Aorta (tissue), 5 donors: ENCODE data around the gene PAK1. TPM values are rescaled to one million over a fixed set of nuclear protein-coding genes. Genes with fewer than 3 reads are reported as not detected.

Experiments
- ATAC-seq: fragments of 200-7000 bp; cut with Tn5 transposase; one replicate; pipeline ENCODE4 v1.9.1; 2022; ENCODE audit warnings: moderate library complexity; ENCODE audit not compliant: low FRiP score
- DNase-seq, 2 donors: peaks; one replicate each; pipeline ENCODE4 v3.0.0-alpha.2; 2020
- H3K27ac ChIP-seq, 2 donors: one replicate each; pipeline ENCODE4 v1.5.1; 2013; ENCODE audit warnings: low read length in 2 of 2, mild to moderate bottlenecking in 2 of 2, moderate library complexity in 2 of 2, control low read depth in 1 of 2, inconsistent platforms in 1 of 2, low read depth in 1 of 2
- H3K27me3 ChIP-seq, 2 donors: one replicate each; pipeline ENCODE4 v1.6.1; 2013; ENCODE audit warnings: control low read depth in 1 of 2, low read length in 1 of 2, mild to moderate bottlenecking in 1 of 2, moderate library complexity in 1 of 2; ENCODE audit not compliant: insufficient read depth in 2 of 2, control insufficient read depth in 1 of 2
- H3K36me3 ChIP-seq, 2 donors: one replicate each; pipeline ENCODE4 v1.6.1; 2013; ENCODE audit warnings: control low read depth in 1 of 2, low read length in 1 of 2, mild to moderate bottlenecking in 1 of 2; ENCODE audit not compliant: insufficient read depth in 2 of 2, control insufficient read depth in 1 of 2
- H3K4me1 ChIP-seq, 2 donors: one replicate each; pipeline ENCODE4 v1.6.1; 2013; ENCODE audit warnings: low read length in 2 of 2, control low read depth in 1 of 2, mild to moderate bottlenecking in 1 of 2, moderate library complexity in 1 of 2; ENCODE audit not compliant: insufficient read depth in 2 of 2, control insufficient read depth in 1 of 2
- H3K4me3 ChIP-seq, 2 donors: one replicate each; pipeline ENCODE4 v1.5.1; 2013; ENCODE audit warnings: low read length in 2 of 2, control low read depth in 1 of 2, mild to moderate bottlenecking in 1 of 2
- H3K9me3 ChIP-seq: one replicate; pipeline ENCODE4 v1.6.1; 2013; ENCODE audit warnings: mild to moderate bottlenecking, low read length; ENCODE audit not compliant: control insufficient read depth
- WGBS, 2 donors: extraction: QIAGEN DNeasy Blood & Tissue Kit; methylation state at CpG; one replicate each; pipeline ENCODE4 v1.1.7; 2013; 5-methylcytosine and 5-hydroxymethylcytosine counted together
- intact Hi-C, 2 donors: fragments of 100-400 bp; cut with DNase I; formaldehyde crosslinking; loops; one replicate each; pipeline versions ENCODE4 v1.14.2 to v1.15.0; 2022
- polyA plus RNA-seq, 2 donors: library from polyadenylated mRNA; stranded (reverse); fragments of 200-250 nt; gene quantifications; one replicate each; pipeline ENCODE4 v1.2.3, GENCODE V29; 2013
- total RNA-seq, 2 donors: library from RNA; stranded (reverse); fragmentation: NEBNext Ultra II Directional; extraction: Animal tissue kit (Norgen Biotek cat#: 25700); gene quantifications; one replicate each; pipeline ENCODE4 v1.2.1, GENCODE V29; 2021
- donor health status: healthy with polysubstance abuse.
- donor health status: Bipolar disorder and iron deficiency.
- donor health status: DM: no; HTN: no; CAD: no.
- donor health status: DM: no; HTN: no; CAD: no.
- donor health status: DM: yes; HTN: yes; CAD: no.

The PAK1 gene
- total and polyA plus RNA-seq, 4 donors = 9.4 to 42.6 (median 19.4) TPM

DNA sequence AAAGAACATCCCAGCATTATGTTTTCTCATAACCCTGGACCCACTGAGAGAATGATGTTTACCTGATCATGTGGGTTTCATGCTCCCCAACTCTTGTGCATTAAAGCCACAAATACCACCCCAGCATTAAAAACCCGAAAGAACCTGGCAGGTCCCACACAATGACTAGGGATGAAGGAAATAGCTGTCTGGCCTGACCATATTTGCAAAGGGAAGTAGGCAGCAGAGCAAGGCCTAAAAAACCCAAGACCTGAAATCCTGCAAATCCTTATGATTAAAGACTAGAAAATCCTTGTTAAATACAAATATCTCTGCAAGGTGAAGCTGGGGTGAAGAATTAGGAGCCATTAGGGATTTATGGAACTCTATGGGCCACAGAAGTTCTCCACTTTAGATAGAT lies 23.7 kb downstream of the PAK1 start:
- no peaks in the 10 kb centered on the region for H3K27me3 ChIP-seq
- H3K27ac ChIP-seq = no peak overlapping the region
- H3K4me1 ChIP-seq = no peaks in the 10 kb centered on the region
- intact Hi-C loops = no loop called here
- no peak for DNase-seq
- no peaks in the 10 kb centered on the region for H3K9me3 ChIP-seq
- H3K4me3 ChIP-seq = no peak overlapping the region
- H3K36me3 ChIP-seq = no peaks in the 10 kb centered on the region
- 92 to 97% methylated on average over 1 of the region's 1 CpG for WGBS, 2 donors
- ATAC-seq = no peak

GRCh38 chr11:77449784-77450183 lies 24.1 kb downstream of the PAK1 start:
- DNase-seq (no peak), ATAC-seq (no peak)
- Histone ChIP-seq H3K9me3 (no peaks in the 10 kb centered on the region), H3K27me3 (no peaks in the 10 kb centered on the region), H3K27ac (no peak overlapping the region), H3K4me1 (no peaks in the 10 kb centered on the region), H3K4me3 (no peak overlapping the region), H3K36me3 (no peaks in the 10 kb centered on the region)
- 95 to 100% methylated on average over 1 of the region's 1 CpG for WGBS, 2 donors
- intact Hi-C loops = no loop called here

GRCh38 chr11:77449060-77449521 lies 24.8 kb downstream of the PAK1 start:
- H3K36me3 ChIP-seq = no peaks in the 10 kb centered on the region
- H3K9me3 ChIP-seq = no peaks in the 10 kb centered on the region
- H3K4me1 ChIP-seq = no peaks in the 10 kb centered on the region
- ATAC-seq (no peak), DNase-seq (no peak)
- H3K27ac ChIP-seq = no peak overlapping the region
- WGBS, 2 donors = 71 to 75% methylated on average over 5 of the region's 5 CpGs
- intact Hi-C loops = no loop called here
- H3K4me3 ChIP-seq = no peak overlapping the region
- no peaks in the 10 kb centered on the region for H3K27me3 ChIP-seq

DNA sequence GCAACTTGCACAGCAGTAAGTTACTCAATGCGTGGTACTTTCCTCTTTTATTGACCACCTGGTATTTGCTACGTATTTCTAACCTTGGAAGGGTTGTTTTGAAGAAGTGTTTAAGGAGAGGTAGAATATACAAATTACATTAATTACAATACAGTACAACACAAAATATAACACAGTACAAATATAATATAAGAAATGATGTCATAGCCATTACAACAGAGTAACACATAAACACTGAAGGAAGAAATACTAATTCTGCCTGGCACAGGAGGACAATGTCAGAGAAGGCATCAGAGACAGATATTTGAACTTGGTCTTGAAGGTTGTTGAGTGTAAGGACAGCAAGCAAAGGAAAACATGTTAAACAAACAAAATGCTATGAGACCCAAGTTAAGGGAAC lies 25.6 kb downstream of the PAK1 start:
- DNase-seq = no peak

GRCh38 chr11:77446911-77447629 lies 26.8 kb downstream of the PAK1 start:
- Histone ChIP-seq H3K9me3 (no peaks in the 10 kb centered on the region), H3K4me1 (no peaks in the 10 kb centered on the region), H3K27me3 (no peaks in the 10 kb centered on the region), H3K27ac (no peak overlapping the region), H3K4me3 (no peak overlapping the region), H3K36me3 (no peaks in the 10 kb centered on the region)
- DNase-seq (no peak), ATAC-seq (no peak)
- WGBS, 2 donors = 90 to 96% methylated on average over 8 of the region's 8 CpGs
- intact Hi-C loops = no loop called here

More for the DNA sequence above, 25.6 kb downstream of the PAK1 start:
- H3K27me3 ChIP-seq = no peaks in the 10 kb centered on the region
- no peak overlapping the region for H3K27ac ChIP-seq
- intact Hi-C loops = no loop called here
- H3K36me3 ChIP-seq = no peaks in the 10 kb centered on the region
- no peaks in the 10 kb centered on the region for H3K4me1 ChIP-seq
- 94 to 100% methylated on average over 2 of the region's 2 CpGs for WGBS, 2 donors
- no peaks in the 10 kb centered on the region for H3K9me3 ChIP-seq
- no peak overlapping the region for H3K4me3 ChIP-seq
- ATAC-seq = no peak

DNA sequence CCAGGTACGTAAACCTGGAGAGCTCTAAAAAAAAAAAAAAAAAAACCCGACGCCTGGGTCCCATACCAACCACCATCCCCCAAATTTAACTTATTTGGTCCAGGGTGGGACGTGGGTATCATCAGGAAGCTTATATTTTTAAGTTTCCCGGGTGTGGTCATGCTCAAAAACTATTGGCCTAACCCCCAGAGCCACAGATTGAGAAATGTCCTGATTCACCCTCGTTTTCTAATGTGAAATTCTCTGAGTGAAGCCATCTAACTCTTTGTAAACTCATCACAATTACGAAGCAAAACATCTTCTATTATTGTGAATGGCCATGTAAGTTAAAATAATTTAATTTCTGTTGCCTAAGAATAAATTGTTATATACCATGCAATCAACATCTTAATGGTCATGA lies 29.6 kb downstream of the PAK1 start:
- no peak for ATAC-seq
- Histone ChIP-seq H3K27me3 (no peaks in the 10 kb centered on the region), H3K27ac (no peak overlapping the region), H3K4me3 (no peak overlapping the region), H3K4me1 (no peaks in the 10 kb centered on the region), H3K36me3 (no peaks in the 10 kb centered on the region), H3K9me3 (no peaks in the 10 kb centered on the region)
- no peak for DNase-seq
- intact Hi-C loops = no loop called here
- 91% methylated on average over 7 of the region's 7 CpGs for WGBS, 2 donors

GRCh38 chr11:77442394-77443053 lies 31.4 kb downstream of the PAK1 start:
- H3K27me3 ChIP-seq = no peaks in the 10 kb centered on the region
- H3K4me3 ChIP-seq = no peak overlapping the region
- no peaks in the 10 kb centered on the region for H3K4me1 ChIP-seq
- no peak overlapping the region for H3K27ac ChIP-seq
- WGBS, 2 donors = 71 to 76% methylated on average over 3 of the region's 3 CpGs
- H3K9me3 ChIP-seq = no peaks in the 10 kb centered on the region
- intact Hi-C loops = no loop called here
- no peak for DNase-seq
- H3K36me3 ChIP-seq = no peaks in the 10 kb centered on the region
- ATAC-seq = no peak

GRCh38 chr11:77441426-77441825 lies 32.5 kb downstream of the PAK1 start:
- no peak for DNase-seq
- no peaks in the 10 kb centered on the region for H3K4me1 ChIP-seq
- no peaks in the 10 kb centered on the region for H3K9me3 ChIP-seq
- H3K36me3 ChIP-seq = no peaks in the 10 kb centered on the region
- WGBS, 2 donors = 83 to 100% methylated on average over 1 of the region's 1 CpG
- intact Hi-C loops = no loop called here
- no peak overlapping the region for H3K4me3 ChIP-seq
- H3K27ac ChIP-seq = no peak overlapping the region
- H3K27me3 ChIP-seq = no peaks in the 10 kb centered on the region
- no peak for ATAC-seq

DNA sequence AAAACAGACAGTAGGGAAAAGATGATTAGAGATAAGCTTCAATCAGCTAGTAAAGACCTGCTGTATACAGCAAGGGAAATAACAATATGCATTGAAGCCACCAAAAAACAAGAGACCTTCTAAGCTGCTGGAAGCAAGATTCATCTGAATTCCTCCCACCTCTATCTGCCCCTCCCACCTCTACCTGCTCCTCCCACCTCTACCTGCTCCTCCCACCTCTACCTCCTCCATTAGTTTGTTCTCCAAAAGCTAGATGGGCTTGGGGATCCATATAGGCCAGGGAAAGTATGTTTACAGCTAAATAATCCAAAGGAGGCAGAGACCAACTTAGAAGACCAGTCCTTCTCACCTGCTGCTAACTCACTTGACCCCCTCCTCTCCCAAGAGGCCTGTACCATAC lies 33.2 kb downstream of the PAK1 start:
- ATAC-seq (no peak), DNase-seq (no peak)
- H3K4me3 ChIP-seq = no peak overlapping the region
- intact Hi-C loops = no loop called here
- H3K36me3 ChIP-seq = no peaks in the 10 kb centered on the region
- H3K4me1 ChIP-seq = no peaks in the 10 kb centered on the region
- no peaks in the 10 kb centered on the region for H3K27me3 ChIP-seq
- no peak overlapping the region for H3K27ac ChIP-seq
- H3K9me3 ChIP-seq = no peaks in the 10 kb centered on the region
